Measurements from ENCODE around the gene SMARCC2. TPM values are rescaled to one million over a fixed set of nuclear protein-coding genes. Genes with fewer than 3 reads are reported as not detected.

Gene SMARCC2
- total RNA-seq, 2 experiments from 2014 or later, result 68.3 to 137 TPM

DNA sequence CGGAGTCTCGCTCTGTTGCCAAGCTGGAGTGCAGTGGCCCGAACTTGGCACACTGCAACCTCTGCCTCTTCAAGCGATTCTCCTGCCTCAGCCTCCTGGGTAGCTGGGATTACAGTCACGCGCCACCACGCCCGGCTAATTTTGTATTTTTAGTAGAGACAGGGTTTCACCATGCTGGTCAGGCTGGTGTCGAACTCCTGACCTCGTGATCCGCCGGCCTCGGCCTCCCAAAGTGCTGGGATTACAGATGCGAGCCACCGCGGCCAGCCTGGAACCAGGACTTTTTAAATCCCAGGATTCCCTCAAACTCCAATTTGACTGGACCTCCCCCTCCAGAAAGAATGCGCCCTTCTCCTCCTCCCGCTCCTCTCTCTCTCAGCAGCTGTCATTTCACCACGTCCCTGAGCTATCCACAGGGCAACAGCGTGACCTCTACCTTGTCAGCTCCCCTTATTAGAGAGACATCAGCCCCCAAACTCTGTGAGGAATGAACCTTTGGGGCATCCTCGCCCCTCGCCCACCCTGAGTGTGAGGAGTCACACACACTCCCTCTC, 59.3 kb downstream of the SMARCC2 start:
- Histone ChIP-seq H3K4me3 (ENCODE audit: low read depth, low read length, poor library complexity, severe bottlenecking) (peak overlapping the region; percentile 83), H3K4me2 (ENCODE audit: low read length) (peak overlapping the region; percentile 86), H3K27ac (ENCODE audit: low read depth, low read length, poor library complexity, severe bottlenecking) (peak overlapping the region; percentile 62), H4K20me1 (ENCODE audit: insufficient read depth, low read length) (no peaks in the 10 kb centered on the region), H2AFZ (ENCODE audit: low read length) (no peak overlapping the region), H3K9me3 (ENCODE audit: low read length) (0 out of 2 replicates have a peak, but pooled peaks cover 10% of the 10 kb centered on the region), H3K79me2 (ENCODE audit: insufficient read depth, low read depth, low read length) (peaks cover 18% of the 10 kb centered on the region; the same call in 1 of the 2 replicates), H3K9me2 (ENCODE audit: insufficient read depth, low read length) (no peaks in the 10 kb centered on the region), H3K36me3 (ENCODE audit: insufficient read depth, low read length) (peaks cover 51% of the 10 kb centered on the region), H3K4me1 (ENCODE audit: insufficient read depth, low read length, poor library complexity, severe bottlenecking) (peaks cover 35% of the 10 kb centered on the region)
- DNase-seq (ENCODE audit: low spot score), result no peak
- no peak for TF ChIP-seq EZH2phosphoT487 (IDR thresholded peaks at IDR 0.05; ENCODE audit: borderline replicate concordance, low read depth, low read length)
- TF ChIP-seq, protein P1, sequence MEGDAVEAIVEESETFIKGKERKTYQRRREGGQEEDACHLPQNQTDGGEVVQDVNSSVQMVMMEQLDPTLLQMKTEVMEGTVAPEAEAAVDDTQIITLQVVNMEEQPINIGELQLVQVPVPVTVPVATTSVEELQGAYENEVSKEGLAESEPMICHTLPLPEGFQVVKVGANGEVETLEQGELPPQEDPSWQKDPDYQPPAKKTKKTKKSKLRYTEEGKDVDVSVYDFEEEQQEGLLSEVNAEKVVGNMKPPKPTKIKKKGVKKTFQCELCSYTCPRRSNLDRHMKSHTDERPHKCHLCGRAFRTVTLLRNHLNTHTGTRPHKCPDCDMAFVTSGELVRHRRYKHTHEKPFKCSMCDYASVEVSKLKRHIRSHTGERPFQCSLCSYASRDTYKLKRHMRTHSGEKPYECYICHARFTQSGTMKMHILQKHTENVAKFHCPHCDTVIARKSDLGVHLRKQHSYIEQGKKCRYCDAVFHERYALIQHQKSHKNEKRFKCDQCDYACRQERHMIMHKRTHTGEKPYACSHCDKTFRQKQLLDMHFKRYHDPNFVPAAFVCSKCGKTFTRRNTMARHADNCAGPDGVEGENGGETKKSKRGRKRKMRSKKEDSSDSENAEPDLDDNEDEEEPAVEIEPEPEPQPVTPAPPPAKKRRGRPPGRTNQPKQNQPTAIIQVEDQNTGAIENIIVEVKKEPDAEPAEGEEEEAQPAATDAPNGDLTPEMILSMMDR (conservative IDR thresholded peaks at IDR 0.05; ENCODE audit: low read length), result no peak
- BruUV-seq (replicated peaks), result no TSS peak
- POLR2A ChIA-PET, result interaction anchor here (0.6 to 2.6 kb wide), 3 partner anchors 12 to 116 kb away, joined by 3 to 32 read pairs (median 4); partner anchors contain the start of genes RPL41 and ZC3H10
- intact Hi-C loops (cut with micrococcal nuclease; ENCODE audit: unreplicated experiment), result loop anchor here (5.0 kb wide), 1 partner anchor 317 kb away; the partner anchor contains the start of gene TIMELESS
- CTCF ChIA-PET (ENCODE audit: unreplicated experiment), result no interaction called here

DNA sequence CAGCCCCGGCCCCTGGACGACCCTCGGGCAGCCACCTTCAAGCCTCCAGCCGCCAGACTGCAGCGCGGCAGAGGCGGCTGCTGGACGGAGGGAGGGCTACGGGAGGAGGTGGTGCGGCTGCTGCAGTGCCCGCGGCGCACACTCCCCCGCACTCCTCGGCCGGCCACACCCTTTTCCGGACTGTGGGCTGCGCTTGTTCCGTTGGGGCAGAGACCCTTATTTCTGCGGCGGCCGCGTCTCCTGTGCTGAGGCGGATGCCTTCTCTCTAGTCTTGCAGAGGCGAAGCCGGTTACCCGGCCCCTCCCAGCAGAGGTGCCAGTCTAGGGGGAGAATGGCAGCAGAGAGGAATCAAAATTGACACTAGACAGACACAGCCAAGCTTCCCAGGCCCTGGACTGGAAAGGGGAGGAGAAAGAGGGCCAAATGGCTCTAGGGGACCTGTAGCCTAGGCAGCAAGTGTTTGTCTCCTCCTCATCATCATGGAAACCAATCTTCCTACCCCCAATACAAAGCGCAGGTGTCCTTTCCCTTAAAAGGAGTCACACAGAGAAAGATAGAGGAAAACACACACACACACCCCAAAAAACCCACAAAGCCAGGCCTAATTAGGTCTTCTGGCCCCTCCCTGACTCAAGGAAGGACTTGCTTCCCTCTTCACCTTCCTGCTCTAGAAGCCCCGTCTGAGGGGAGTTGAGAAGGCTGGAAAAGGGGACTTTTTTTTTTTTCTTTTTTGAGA, 59.9 kb downstream of the SMARCC2 start:
- H3K9me2 ChIP-seq (ENCODE audit: insufficient read depth, low read length), result no peaks in the 10 kb centered on the region
- TF ChIP-seq, protein P1 (conservative IDR thresholded peaks at IDR 0.05; ENCODE audit: low read length), result no peak
- TF ChIP-seq EZH2phosphoT487 (IDR thresholded peaks at IDR 0.05; ENCODE audit: borderline replicate concordance, low read depth, low read length), result no peak
- H3K36me3 ChIP-seq (ENCODE audit: insufficient read depth, low read length), result peaks cover 44% of the 10 kb centered on the region
- peaks cover 41% of the 10 kb centered on the region for H3K4me1 ChIP-seq (ENCODE audit: insufficient read depth, low read length, poor library complexity, severe bottlenecking)
- peaks cover 18% of the 10 kb centered on the region; the same call in 1 of the 2 replicates for H3K79me2 ChIP-seq (ENCODE audit: insufficient read depth, low read depth, low read length)
- no peaks in the 10 kb centered on the region for H4K20me1 ChIP-seq (ENCODE audit: insufficient read depth, low read length)
- intact Hi-C loops (cut with micrococcal nuclease; ENCODE audit: unreplicated experiment), result loop anchor here (5.0 kb wide), 1 partner anchor 318 kb away; the partner anchor contains the start of gene TIMELESS
- H3K4me3 ChIP-seq (ENCODE audit: low read depth, low read length, poor library complexity, severe bottlenecking), result peak overlapping the region; percentile 83
- ChIA-PET POLR2A (interaction anchor here (0.6 to 3.8 kb wide), 7 partner anchors 10 to 115 kb away, joined by 3 to 32 read pairs (median 4); partner anchors contain the start of genes RPL41, SMARCC2 and ZC3H10), CTCF (ENCODE audit: unreplicated experiment) (no interaction called here)
- H3K9me3 ChIP-seq (ENCODE audit: low read length), result 0 out of 2 replicates have a peak, but pooled peaks cover 10% of the 10 kb centered on the region
- no peak overlapping the region for H2AFZ ChIP-seq (ENCODE audit: low read length)
- H3K27ac ChIP-seq (ENCODE audit: low read depth, low read length, poor library complexity, severe bottlenecking), result peak overlapping the region; percentile 62
- peak overlapping the region; percentile 86 for H3K4me2 ChIP-seq (ENCODE audit: low read length)
- BruUV-seq (replicated peaks), result no TSS peak
- DNase-seq (ENCODE audit: low spot score), result peak; percentile 85
